GM10266 (cell line): ENCODE measurements around the gene OVAAL.

Experiments used
- DNase-seq: peaks from one replicate; pipeline ENCODE4 v3.0.0; 2012; ENCODE audit errors: extremely low spot score
- TF ChIP-seq, protein P1 (sequence below): IDR thresholded peaks from 2 replicates; pipeline ENCODE4 v1.5.1; 2012; ENCODE audit warnings: mild to moderate bottlenecking, low read depth; ENCODE audit not compliant: control insufficient read depth, insufficient read depth; ENCODE audit errors: missing control alignments

Gene OVAAL

DNA sequence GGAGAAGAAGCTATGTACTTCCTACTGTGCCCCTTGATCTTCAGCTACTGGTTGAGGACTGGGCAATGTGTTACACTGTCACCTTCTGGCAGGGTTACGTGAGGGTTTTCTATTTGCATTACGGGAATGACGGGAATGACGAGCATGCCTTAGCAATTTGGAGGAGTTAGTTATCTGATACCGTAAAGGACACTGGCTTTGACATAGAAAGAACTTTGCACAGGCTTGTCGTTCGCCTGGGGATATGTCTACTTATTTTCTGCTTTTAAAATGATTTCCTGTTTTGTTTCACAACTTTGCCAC is 36.6 kb upstream of the OVAAL start:
- no peak for DNase-seq
- TF ChIP-seq, protein P1, sequence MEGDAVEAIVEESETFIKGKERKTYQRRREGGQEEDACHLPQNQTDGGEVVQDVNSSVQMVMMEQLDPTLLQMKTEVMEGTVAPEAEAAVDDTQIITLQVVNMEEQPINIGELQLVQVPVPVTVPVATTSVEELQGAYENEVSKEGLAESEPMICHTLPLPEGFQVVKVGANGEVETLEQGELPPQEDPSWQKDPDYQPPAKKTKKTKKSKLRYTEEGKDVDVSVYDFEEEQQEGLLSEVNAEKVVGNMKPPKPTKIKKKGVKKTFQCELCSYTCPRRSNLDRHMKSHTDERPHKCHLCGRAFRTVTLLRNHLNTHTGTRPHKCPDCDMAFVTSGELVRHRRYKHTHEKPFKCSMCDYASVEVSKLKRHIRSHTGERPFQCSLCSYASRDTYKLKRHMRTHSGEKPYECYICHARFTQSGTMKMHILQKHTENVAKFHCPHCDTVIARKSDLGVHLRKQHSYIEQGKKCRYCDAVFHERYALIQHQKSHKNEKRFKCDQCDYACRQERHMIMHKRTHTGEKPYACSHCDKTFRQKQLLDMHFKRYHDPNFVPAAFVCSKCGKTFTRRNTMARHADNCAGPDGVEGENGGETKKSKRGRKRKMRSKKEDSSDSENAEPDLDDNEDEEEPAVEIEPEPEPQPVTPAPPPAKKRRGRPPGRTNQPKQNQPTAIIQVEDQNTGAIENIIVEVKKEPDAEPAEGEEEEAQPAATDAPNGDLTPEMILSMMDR = no peak

GRCh38 chr1:180524160-180524914 is 34.4 kb upstream of the OVAAL start:
- no peak for DNase-seq
- TF ChIP-seq, protein P1 = no peak

GRCh38 chr1:180524915-180525714 is 33.6 kb upstream of the OVAAL start:
- DNase-seq = no peak

DNA sequence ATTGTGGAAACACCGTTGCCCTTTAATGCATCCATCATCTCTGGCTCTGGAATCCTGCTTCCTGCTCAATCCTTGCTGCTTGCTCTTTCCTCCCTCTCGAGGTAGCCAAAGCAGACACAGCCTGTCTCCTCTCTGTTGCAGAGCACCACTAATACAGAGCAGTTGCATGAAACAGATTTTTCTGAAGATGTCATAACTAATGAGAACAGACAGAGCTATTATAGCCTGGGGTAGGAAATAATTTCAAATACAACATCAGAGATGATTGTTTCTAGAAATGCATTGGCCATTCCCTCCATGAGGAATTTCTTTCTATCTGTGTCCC is 33.1 kb upstream of the OVAAL start:
- no peak for DNase-seq
- TF ChIP-seq, protein P1 = no peak

More at GRCh38 chr1:180524915-180525714, 33.6 kb upstream of the OVAAL start:
- TF ChIP-seq, protein P1 = no peak

DNA sequence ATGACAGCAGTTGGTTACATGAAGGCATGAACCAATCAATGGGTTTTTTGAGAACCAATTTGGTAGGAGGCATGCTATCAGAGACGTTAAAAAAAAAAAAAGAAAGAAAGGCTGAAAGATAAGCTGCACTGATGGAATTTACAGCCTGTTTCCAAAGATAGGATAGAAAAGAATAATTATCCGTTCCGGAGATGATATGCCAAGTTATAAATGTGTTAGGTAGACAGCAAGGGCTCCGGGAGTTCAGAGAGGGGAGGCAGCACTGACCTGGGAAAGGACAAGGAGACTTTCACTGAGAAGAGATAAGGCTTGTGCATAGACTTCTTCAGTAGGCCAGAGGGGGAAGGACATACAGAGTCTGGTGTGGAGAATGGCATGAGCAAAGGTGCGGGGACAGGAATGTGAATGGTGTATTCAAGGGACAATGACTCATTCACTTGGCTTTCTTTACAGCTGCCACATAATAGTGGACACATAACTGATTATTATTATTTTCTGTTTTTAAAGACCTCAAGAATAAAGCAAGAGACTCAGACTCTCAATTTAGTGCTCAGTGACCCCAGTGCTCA is 31.6 kb upstream of the OVAAL start:
- DNase-seq = no peak

DNA sequence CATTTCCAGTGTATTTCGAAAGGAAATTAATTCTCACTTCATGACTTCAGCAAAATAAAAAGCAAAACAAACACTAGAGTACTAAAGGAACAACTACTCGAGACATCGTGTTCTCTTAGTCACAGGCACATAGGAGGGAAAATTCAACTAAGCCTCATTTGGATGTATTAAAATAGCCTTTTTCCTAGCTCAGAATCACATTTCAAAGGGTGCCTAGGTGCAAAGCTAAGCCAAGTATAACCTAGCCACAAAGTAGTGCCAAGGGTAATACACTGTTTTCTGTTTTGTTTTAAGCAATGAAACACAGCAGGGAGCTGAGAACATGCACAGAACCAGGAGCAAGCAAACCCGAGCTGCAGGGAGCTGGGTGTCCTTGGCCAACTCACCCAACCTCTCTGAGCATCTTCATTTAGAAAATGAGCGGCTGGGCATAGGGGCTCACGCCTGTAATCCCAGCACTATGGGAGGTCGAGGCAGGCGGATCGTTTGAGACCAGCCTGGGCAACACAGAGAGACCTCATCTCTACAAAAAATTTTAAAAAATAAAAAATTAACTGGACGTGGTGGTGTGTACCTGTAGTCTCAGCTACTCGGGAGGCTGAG is 29.8 kb upstream of the OVAAL start:
- TF ChIP-seq, protein P1 = no peak

More for the DNA sequence above, 31.6 kb upstream of the OVAAL start:
- TF ChIP-seq, protein P1 = no peak

More for the DNA sequence above, 29.8 kb upstream of the OVAAL start:
- DNase-seq = no peak
